GM18867 (cell line): ENCODE results near the gene GATAD2A.
A peak's percentile ranks its signal among the peaks of the same experiment; 100 is the strongest.

Experiments used
- ATAC-seq: cut with Tn5 transposase; IDR thresholded peaks from one replicate; pipeline ENCODE4 v1.9.1; 2021; ENCODE audit warnings: mild to moderate bottlenecking, moderate library complexity; ENCODE audit not compliant: unreplicated experiment

GATAD2A gene

GRCh38 chr19:19504754-19505668, 99.5 kb downstream of the GATAD2A start:
- ATAC-seq, result no peak

- ATAC-seq, result no peak
Measured at GRCh38 chr19:19505669-19506326, 100.3 kb downstream of the GATAD2A start.

- no peak for ATAC-seq
Measured at GRCh38 chr19:19506592-19506991, 101.1 kb downstream of the GATAD2A start.

GRCh38 chr19:19507354-19507753, 101.9 kb downstream of the GATAD2A start:
- no peak for ATAC-seq

GRCh38 chr19:19508217-19508616, 102.7 kb downstream of the GATAD2A start:
- ATAC-seq, result no peak

- no peak for ATAC-seq
Measured at GRCh38 chr19:19510432-19510831, 105.0 kb downstream of the GATAD2A start.

GRCh38 chr19:19513682-19514081, 108.2 kb downstream of the GATAD2A start:
- ATAC-seq, result no peak

- ATAC-seq, result no peak
Measured at GRCh38 chr19:19514215-19514657, 108.8 kb downstream of the GATAD2A start.

- no peak for ATAC-seq
Measured at GRCh38 chr19:19514881-19515641, 109.6 kb downstream of the GATAD2A start, which contains the start of gene TSSK6. TSSK6 (minus strand) TSS chr19:19515548; CDS start chr19:19515427, 121 bp downstream.

GRCh38 chr19:19515642-19516519, 110.4 kb downstream of the GATAD2A start, which contains the start of gene NDUFA13:
NDUFA13 (plus strand) TSS chr19:19516225; CDS start chr19:19516239, 14 bp downstream.
- peak; percentile 90 for ATAC-seq

GRCh38 chr19:19517235-19517619, 111.8 kb downstream of the GATAD2A start:
- ATAC-seq, result no peak

- no peak for ATAC-seq
Measured at GRCh38 chr19:19520989-19521388, 115.5 kb downstream of the GATAD2A start.

- no peak for ATAC-seq
Measured at GRCh38 chr19:19523177-19523576, 117.7 kb downstream of the GATAD2A start.

GRCh38 chr19:19524053-19524452, 118.6 kb downstream of the GATAD2A start:
- no peak for ATAC-seq

- ATAC-seq, result no peak
Measured at GRCh38 chr19:19525611-19526380, 120.3 kb downstream of the GATAD2A start.

GRCh38 chr19:19526581-19527370, 121.3 kb downstream of the GATAD2A start:
- ATAC-seq, result no peak

GRCh38 chr19:19527371-19527656, 121.8 kb downstream of the GATAD2A start:
- no peak for ATAC-seq

GRCh38 chr19:19527674-19528625, 122.5 kb downstream of the GATAD2A start:
- ATAC-seq, result no peak
